Activated CD8-positive, alpha-beta memory T cell treated with anti-CD3 and anti-CD28 coated beads for 1 hour (primary cell): ENCODE measurements around the gene NFYC.

Source experiments
- DNase-seq, 2 donors: peaks; one replicate each; pipeline ENCODE4 v3.0.0-alpha.2; 2020; ENCODE audit warnings: low read depth in 1 of 2; ENCODE audit errors: extremely low read depth in 1 of 2

NFYC gene

DNA sequence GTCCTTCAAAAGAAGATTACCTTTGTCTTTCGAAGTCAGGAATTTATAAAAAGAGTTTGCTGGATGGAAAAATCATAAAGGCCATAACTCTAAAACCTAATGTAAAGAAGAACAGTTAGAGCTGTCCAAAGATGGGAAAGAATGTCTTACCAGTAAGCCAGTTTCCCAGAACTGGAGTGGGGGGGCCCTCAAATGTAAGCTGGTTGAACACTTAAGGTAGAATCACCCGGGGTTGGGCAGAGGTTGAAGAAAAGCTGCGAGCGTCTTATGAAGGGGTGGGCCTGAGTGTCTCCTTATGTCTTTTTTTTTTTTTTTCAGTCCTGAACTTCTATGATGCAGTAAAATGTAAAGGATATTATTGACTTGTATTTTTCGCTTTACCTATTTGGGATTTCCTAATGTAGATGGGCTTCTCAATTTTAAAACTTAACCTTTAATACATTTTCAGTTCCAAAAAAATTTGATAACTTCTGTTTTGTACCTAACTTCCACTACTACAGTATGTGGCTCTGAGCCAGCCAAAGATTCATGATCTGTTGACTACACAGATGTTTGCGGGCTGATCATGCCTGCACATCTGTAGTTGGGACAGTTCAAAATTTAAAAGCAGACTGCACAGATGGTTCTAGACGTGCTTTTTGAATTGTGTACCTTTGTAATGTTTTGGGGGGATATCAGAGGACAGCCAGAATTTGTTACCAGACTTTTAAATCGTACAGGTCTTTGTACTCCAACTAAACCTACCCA, 43.6 kb downstream of the NFYC start:
- no peak for DNase-seq

DNA sequence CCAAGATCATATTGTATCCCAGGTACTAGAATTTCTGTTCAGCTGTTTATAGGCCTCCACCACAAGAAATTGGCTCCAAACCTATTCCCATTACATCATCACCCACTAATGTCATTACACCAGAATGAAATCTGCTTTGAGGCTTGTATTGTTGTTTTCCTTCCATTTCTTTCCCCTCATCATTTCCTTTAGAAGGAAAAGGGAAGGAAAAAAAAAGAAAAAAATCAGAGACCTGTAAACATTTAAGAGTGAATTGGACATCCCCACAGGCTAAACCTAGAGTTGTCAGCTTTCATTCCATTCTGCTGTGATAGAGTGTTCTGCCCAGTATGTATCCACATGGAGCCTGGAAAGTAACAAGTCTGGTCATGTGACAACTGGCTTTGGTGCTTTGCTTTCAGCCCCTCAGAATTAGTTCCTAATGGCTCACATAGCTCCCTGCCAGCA, 44.6 kb downstream of the NFYC start:
- no peak for DNase-seq

DNA sequence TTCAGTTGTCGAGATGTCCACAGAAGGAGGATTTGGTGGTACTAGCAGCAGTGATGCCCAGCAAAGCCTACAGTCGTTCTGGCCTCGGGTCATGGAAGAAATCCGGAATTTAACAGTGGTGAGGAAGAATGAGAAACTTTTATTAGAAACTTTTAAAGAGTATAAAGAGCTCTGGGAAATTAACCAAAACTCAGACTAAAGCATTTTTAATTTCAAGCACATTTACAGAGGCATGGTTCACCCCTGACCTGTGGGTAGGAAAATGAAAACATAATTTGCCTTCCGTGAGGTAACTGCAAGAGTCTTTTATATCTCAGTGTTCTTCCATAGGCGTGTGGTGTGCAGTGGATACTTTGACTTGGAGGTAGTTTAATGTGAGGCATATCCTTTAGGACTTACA, 47.3 kb downstream of the NFYC start:
- DNase-seq, result no peak

DNA sequence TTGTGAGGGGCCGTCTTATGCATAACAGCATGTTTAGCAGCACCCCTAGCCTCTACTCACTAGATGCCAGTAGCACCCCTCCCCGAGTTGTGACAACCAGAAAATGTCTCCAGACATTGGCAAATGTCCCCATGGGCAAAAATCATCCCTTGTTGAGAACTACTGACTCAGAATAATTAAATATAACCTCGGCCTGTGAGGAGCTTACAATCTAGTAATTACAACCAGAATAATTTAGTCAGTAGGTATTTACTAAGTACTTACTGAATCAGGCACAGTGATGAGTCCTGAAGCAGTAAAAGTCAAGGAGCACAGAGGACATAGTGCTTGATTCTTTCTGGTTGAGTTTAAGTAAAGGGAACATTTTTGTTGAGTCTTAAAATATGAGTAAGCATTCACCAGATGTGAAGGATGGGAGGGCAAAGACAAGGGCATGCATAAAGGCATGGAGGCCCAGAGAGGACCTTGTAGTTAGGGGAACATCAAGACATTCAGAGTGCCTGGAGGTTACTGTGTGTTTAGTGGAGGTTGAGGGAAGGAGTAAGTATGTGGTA, 48.0 kb downstream of the NFYC start:
- DNase-seq, result no peak

DNA sequence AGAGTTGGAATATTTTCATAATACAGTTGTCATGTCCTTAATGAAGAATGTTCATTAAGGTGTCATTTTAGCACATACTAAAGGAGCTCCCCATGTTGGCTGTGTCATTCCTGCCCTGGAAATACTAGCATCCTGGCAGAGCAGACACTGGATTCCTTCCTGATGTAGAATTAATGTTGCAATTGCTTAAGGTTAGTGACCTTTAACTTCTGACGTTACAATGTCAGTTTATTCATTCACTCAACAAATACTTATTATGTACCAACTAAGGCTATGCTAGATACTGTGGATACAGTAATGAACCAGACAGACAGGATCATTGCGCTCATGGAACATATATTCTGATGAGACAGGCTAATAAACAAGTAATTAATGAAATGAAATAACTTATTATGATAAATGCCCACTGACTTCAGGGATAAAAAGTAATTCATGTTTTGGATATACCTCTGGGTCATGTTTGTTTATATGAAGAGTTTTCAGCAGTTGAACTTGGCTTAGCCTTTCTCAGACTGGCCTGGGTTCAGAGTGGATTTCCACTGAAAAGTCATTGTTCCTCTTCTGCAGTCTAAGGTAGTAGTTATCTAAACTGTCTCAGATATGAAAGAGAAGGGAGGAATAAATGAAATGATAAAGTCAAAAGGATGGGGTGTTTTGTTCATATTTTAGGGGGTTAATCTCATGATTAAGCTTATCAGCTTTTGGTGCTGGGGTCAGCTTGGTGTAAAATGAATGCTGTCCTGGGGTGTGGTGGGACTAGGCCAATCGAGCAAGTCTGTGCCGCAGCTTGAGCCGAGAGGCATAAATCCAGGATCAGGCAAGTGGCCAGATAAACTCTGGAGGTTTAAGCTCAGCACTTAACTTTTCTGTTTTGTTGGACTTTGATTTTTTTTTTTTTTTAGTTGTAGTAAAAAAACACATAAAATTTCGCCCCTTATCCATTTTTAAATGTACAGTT, 48.8 kb downstream of the NFYC start:
- DNase-seq, result no peak

DNA sequence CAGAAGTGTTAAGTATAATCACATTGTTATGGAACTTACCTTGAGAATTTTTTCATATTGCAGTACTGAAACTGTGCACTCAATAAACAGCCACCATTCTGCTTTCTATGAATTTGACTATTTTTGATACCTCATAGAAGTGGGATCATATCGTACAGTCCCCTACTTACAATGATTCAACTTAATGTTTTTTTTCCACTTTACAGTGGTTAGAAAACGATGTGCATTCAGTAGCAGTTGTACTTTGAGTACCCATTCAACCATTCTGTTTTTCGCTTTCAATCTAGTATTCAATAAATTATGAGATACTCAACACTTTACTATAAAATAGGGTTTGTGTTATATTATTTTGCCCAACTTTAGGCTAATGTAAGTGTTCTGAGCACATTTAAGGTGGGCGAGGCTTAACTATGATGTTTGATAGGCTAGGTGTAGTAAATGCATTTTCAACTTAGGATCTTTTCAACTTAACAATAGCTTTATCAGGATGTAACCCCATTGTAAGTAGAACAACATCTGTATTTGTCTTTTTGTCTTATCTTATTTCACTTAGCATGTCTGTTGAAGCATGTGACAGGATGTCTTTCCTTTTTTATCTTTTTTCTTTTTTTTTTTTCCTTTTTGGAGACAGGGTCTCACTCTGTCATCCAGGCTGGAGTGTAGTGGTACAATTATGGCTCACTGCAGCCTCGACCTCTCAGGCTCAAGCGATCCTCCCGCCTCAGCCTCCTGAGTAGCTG, 49.7 kb downstream of the NFYC start:
- DNase-seq, result no peak

DNA sequence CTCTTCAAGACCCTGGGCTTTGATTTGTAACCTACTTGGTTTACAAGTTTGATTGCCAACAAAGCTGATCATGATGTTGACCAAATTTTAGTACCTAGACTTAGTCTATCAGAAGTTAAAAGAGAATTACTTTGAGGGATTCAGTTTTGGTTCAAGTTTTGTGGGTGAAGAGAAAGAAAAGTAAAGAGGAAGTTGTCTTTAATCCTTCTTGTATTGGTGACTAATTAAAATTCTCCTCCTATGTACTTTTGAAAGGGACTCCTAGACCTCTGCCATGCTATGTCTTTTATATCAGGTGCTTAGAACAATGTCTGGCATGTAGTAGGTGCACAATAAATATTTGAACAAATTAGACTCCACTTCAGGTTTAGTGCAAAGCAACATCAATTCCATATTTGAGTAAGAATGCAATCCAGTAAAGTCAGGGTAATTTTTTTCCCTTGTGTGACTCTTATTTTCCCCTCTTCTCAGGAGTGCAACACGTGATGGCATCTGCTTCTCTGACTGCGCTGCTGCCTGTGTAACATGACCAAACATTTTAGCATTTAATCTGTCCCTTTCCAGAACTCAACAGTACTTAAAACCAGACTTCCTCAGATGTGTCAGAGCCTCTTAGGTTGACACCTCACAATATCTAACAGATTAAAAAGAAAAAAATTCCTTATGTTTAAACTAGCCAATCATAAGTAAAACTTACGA, 51.0 kb downstream of the NFYC start:
- no peak for DNase-seq

DNA sequence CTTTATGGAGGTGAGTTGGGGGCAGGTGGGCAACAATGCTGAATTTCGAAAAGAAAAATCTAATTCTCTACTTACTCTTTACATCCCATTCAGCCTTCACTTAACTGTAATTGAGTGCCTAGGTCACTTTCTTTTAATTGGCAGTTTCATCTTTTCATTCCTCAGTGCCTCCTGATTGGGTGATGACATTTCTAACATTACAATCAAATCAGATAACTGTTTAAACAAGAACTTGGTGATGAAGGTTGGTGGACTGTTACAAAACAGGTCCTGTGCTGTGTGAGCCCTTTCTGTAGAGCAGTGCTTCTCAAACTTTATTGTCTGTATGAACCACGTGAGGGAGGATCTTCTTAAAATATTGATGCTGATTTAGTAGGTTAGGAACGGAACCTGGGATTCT, 51.9 kb downstream of the NFYC start:
- no peak for DNase-seq

DNA sequence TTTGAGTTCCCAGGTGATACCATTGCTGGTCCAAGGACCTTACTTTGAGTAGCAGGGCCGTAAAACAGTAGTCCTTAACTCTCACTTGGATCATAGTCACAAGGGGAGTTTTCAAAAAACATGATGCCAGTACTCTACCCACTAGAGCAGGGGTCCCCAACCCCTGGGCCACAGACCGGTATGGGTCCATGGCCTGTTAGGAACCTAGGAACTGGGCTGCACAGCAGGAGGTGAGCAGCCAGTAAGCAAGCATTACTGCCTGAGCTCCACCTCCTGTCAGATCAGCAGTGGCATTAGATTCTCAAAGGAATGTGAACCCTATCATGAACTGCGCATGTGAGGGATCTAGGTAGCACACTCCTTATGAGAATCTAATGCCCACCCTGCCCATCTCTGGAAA, 52.4 kb downstream of the NFYC start:
- DNase-seq, result no peak

DNA sequence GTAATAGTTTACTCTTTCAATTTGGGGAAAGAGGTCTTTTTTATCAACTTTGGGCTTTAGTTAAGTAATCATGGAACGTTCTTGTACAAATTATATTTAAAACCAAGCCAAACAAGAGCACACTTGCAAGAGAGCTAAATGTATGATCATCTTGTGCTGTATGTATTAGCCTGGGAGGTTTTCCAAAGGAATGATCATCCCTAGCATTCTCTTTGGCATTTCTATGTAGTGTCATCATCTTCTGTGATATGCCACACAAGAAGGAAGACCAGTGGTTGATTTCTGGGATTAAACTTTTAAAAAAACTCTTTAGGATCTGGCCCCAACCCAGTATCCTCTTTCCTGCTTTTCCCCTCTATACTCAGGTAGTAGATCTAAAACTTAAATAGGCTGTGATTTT, 53.7 kb downstream of the NFYC start:
- no peak for DNase-seq

DNA sequence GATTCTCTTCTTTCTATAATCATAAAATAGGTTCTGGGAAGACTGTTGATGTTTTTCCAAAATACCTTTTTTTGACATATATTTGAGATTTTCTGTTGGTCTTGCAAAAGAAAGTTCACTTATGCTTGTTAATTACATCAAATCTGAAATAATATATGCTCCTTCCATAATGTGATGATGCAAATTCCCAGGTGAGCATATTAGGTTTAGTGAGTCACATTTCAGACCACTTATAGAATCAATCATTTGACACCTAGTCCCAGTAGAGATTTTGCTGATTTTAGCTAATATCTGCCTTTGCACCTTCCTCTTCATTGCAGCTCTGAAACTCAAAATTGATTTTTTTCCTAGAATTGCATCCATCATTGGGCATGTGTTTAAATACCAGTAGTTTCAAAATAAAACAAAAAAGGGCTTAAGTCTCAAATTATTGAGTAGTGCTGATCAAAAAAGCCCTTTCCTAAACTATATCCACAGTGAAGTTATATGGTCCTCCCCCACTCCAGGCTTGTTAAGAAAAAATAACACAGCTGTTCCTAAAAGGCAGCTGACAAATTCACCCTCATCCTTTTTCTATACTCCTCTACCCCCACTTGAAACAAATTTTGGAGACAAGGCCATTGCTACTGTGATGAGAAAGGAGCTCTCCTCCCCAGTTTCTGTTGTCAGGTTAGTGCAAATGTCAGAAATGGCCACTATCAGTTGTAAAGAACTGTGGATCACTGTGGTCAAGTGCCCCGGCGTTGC, 55.0 kb downstream of the NFYC start:
- no peak for DNase-seq

DNA sequence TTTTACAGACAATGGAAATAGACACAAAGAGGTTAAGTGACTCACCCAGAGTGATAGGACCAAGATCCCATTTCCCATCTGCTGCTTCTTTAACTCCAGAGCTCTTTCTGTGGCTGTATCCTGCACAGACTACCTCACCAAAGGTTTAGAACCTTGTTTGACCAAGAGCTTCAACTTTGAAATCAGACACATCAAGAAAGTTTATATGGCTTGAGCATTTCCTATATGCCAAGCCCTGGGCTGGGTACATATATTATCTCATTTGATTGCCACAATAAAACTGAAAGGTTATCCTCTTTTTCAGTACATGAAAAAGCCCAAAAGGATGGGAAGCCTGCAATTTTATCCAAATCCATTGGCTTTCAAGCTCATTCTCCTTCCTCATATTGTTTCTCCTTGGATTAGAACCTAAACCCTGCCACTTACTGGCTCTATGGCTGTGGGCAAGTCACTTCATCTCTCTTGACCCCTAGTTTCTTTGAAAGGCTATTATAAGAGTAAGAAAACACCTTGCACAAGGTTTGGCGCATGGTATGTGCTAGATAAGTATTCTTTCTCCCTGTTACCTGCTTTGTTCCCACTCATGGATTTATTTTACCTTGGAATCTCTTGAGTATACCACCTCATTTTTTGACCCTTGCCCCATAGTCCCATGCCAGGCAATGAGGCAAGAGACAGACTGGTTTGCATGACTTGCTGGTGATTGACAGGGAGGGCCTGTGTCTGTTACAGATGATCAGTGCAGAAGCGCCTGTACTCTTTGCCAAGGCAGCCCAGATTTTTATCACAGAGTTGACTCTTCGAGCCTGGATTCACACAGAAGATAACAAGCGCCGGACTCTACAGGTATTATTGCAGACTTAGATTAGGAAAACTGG, 57.6 kb downstream of the NFYC start:
- DNase-seq, result no peak

DNA sequence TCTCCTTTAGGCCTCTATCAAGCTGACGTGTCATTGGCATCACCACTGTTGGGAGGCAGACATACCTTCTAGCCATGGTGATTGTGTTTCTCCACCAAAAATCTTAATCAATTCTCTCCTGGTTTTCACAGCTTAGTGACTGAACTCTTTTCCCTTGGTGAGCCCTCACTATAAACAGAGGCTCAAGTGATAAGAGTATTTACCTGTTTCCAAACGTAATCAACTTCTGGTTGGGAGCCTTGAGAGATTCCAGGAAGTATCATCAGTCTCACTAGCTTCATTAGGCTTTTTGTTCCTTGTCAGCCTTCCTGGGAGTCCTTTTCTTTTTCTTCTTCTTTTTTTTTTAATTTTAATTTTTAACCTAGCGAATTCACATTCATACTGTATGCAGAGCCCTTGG, 58.3 kb downstream of the NFYC start:
- DNase-seq, result no peak

DNA sequence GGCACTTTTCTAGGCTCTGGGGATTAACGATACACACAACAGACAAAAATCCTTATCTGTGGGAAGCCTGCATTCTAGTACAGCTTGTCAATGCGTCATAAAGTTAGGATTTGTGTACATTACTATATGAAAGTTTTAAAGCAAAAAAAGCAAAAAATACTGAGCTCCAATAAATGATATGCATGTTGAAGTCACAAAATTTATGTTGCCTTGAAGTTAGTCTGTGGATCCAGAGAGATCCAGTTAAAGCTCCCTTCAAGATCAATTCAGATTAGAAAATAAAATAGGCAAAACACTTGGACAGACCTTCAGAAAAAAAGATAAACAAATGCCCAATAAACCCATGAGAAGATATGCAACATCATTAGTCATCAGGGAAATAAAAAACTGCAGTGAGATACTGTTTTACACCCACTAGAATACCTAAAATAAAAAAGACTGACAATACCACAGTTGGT, 59.0 kb downstream of the NFYC start:
- no peak for DNase-seq

DNA sequence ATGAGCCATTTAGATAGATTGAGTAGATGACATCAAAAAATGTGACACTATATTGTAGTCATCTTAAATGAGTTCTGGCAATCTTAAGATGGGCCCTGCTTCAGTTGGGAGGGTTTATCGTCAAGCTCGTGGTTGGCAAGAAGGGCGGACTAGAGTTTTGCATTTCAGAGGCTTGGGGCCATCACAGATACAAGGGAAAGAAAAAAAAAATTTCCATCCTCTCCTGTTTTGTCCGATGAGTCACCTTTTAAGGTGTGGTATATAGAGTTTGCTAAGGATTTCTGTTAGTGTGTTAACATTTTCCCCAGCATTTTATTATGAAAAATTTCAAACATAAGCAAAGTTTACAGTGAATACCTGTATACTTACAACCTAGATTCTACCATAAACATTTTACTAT, 60.3 kb downstream of the NFYC start:
- no peak for DNase-seq

DNA sequence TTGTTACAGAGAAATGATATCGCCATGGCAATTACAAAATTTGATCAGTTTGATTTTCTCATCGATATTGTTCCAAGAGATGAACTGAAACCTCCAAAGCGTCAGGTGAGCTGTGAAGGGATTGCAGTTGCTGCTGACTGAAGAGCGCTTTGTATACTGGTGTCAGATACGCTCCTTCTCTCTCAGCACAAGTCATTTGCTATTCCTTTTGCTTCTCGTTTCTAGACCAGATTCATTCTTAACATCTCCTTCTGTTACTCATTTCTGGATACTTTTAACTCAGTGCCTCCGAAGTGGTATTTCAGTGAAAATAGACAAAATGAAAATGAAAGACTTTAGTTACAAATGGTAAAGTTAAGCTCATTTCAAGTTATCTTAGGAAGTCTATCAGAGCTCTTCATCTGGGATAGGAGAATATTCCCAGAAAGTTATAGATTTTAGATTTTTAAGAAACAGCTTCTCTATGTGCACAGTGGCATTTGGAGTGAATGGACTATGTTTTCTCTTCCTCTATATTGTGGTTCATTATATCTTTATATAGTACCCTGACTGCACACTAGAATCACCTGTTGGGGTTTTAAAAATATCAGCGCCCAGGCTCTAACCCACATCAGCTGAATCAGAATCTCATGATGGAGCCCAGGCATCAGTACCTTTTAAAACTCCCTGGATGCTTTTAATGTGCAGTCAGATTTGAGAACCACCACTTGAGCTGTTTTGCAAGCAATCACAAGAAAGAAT, 61.8 kb downstream of the NFYC start:
- no peak for DNase-seq

DNA sequence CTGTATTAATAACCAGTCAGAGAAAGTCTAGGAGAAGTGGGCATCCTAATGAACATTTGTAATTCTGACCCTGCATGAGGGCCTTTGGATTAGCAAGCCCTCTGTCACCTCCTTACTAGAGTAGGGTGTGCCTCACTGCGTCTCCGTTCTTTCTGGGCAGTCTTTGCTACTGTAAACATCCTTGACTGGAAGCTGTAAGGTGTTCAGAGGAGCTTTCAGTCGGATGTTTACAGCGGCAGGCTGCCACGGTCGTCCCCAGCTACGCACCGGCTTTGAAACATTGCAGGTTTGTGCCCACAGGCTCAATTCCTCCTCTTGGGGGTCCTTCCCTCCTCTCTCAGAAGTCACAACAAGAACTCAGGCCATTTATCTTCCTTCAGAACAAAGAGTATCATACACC, 62.7 kb downstream of the NFYC start:
- no peak for DNase-seq

DNA sequence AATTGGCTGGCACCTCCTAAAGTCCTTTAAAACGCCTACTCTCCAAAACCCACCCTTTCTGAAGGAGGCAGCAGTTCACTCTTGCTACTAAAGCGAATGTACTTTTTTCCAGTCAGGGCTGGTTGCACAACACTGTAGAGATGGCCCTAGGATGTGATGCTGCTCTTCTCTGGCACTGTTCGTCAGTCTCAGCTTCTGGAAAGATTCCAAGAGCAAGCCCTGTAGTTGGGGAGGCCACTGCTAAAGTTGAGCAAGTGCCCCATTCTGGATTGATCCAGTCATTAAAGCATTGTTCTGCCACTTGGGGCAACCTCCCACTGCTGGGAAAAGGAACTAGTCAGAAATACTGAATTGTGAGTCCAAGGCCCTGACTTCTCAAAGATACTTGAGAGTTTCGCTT, 63.6 kb downstream of the NFYC start:
- DNase-seq, result no peak
